SW480 (cell line): Measurements from ENCODE around the gene GALNT8.
A peak's percentile ranks its signal among the peaks of the same experiment; 100 is the strongest.
"Not testable (repeated sequence)": the region's sequence is repeated elsewhere in the genome, so short reads cannot be mapped to it uniquely, and the experiment has no call there.

Experiments used
- DNase-seq: peaks from one replicate; pipeline ENCODE4 v3.0.0-alpha.2; 2016; ENCODE audit warnings: low spot score

GALNT8 gene

DNA sequence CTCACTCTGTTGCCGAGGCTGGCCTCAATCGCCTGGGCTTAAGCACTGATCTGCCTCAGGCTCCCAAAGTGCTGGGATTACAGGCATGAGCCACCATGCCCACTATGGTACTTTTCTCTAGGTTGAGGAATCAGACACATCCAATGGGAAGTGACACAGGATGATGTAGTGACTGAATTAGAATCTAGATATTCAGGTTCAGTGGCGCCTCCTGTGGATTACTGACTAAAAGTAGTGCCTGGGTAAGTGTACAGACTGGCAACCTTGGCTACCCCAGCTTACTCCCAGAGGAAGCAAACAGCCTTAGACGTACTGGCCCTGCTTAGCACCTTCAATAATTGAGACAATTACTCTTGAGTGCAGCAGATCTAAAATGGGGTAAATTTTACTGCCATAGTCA, 22.8 kb downstream of the GALNT8 start:
- no peak for DNase-seq

DNA sequence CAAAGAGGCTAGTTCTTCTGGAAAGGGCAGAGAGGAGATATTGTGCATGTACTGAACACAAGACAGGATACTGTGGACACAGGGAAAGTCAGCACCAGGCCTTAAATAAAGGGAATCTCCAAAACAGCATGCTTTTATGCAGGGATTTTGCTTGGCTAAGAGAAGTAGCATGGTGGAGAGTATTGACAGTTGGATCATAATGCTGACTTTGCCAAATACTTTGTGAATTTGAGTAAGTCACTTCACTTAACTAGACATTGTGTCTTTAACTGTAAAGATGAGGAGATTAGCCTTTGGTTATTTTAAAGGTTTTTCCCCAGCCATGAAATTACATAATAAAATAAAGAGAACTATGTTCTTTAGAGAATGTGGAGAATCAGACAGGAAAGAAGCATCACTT, 24.5 kb downstream of the GALNT8 start:
- no peak for DNase-seq

DNA sequence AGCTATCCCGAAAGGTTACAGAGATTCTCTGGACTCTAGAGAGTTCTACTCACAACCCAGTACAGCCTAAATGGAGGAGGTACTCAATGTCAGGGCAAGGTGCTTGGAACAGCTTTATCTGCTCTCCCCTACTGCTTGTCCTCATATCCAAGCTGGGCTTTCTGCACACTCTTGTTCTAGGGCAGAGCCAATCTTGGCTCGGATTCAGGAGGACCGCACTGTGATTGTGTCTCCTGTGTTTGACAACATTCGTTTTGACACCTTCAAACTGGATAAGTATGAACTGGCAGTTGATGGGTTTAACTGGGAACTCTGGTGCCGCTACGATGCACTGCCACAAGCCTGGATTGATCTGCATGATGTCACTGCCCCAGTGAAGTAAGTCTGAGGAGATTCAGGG, 25.0 kb downstream of the GALNT8 start:
- DNase-seq, result no peak

DNA sequence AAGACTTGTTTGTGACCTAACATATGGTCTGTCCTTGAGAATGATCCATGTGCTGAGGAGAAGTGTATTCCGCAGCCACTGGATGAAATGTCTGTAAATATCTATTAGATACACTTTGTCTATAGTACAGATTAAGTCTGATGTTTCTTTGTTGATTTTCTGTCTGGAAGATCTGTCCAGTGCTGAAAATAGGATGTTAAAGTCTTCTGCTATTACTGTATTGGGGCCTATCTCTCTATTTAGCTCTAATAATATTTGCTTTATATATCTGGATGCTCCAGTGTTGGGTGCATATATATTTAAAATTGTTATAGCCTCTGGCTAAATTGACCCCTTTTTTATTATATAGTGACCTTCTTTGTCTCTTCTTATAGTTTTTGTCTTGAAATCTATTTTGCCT, 31.5 kb downstream of the GALNT8 start:
- DNase-seq, result not testable (repeated sequence)

GRCh38 chr12:4762773-4763172, 42.6 kb downstream of the GALNT8 start:
- DNase-seq, result no peak

DNA sequence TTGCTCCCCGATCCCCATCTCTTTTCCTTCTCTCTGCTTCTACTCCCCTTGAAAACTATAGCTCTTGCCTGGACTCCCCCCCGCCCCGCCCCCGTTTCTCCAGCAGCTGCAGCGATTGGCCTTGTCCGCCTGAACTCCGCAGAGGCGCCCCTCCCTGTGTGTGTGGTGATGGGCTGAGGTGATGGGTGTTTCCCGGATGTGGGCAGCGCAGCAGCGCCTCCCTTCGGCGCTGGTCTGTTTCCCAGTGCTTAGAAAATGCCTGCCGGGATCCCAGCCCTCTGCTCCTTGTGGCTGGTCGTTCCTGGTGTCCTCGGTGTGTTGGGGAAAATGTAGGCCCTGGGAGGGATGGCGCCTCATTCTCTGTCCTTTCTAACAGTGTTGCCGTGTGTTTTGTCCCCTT, 43.3 kb downstream of the GALNT8 start:
- DNase-seq, result peak; percentile 26

DNA sequence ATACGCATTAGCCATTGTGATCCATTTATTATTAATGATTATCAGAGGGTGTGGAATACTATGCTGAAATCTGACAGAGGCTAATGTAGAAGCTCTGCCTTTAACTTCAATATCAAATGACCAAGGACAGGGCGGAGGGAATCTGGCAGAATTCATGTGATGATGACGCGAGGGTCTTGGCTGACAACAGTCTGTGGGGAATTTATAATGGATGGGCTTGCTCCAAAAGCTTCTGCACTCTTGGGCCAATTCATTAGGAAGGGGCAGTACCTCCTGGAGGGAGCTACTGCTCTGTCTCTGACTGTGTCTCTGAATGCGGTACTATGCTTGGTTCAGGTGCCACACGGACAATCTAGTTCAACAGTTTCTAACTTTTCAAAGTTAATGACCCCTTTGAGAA, 46.2 kb downstream of the GALNT8 start:
- DNase-seq, result no peak

GRCh38 chr12:4767186-4767585, 47.0 kb downstream of the GALNT8 start:
- no peak for DNase-seq

GRCh38 chr12:4768341-4768740, 48.1 kb downstream of the GALNT8 start:
- no peak for DNase-seq

DNA sequence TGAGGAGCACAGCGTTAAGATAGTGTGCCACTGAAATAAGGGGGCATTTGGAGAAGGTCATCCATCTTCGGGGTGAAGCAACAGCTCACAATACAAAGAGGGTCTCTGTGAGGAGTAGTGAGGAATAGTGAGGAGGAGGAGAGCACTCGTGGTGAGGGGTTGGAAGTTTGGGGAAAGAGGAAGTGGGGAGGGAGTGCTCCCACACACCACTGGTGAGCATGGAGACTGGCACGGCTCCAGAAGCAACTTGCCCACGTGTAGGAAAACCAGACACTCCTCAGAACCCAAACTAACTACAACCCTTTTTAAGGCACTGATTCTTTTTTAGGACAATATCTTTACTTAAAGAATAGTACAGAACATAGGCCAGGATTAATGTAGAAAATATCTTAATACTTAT, 48.9 kb downstream of the GALNT8 start:
- no peak for DNase-seq

- DNase-seq, result no peak
Observed at GRCh38 chr12:4771172-4771959, 51.2 kb downstream of the GALNT8 start.

GRCh38 chr12:4771960-4772566, 51.9 kb downstream of the GALNT8 start:
- no peak for DNase-seq

GRCh38 chr12:4775936-4776335, 55.7 kb downstream of the GALNT8 start:
- DNase-seq, result no peak

GRCh38 chr12:4779749-4780148, 59.5 kb downstream of the GALNT8 start:
- no peak for DNase-seq

DNA sequence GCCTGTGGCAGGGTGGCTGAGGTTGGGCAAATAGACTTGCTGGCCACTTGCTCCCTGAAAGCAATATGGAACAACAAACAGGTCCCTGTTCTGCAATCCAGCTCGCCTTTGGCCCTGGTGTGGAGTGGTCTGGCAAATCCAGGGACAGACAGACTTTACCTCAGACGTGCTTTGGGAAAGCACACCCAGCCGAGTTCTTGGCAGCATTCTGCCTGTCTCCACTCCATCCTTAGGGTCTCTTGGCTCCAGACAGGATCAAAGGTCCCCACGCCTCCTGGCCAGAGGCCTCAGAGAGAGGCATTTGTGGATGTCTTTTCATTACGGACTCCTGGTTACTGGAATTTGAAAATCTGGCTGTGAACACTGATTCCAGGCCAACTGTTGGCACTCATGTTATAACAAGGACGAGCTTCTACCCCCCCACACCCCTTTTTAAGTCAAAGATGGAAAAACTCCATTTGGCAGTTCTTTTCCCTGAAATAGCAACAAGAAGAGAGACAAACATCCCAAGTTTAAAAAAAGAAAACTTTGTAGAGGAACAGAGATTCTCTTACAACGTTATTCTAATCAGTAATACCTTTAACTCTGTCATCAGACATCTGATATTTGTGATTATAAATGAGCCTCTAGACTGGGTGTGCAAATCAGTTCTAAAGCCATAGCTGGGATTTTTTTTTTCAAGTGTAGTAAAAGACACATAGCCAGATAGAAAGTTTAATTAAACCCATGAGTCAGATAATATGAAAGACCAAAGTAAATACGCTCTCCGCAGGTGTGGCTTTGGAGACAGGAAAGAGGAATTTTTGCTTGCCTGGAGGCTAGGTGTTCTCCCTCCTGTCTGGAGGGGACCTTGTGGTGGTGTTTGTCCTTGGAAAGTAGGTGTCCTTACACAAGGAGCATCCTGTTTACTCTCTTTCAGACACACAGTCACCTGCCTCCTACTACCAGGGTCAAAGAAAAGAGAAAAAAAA, 60.7 kb downstream of the GALNT8 start:
- DNase-seq, result peak; percentile 72

DNA sequence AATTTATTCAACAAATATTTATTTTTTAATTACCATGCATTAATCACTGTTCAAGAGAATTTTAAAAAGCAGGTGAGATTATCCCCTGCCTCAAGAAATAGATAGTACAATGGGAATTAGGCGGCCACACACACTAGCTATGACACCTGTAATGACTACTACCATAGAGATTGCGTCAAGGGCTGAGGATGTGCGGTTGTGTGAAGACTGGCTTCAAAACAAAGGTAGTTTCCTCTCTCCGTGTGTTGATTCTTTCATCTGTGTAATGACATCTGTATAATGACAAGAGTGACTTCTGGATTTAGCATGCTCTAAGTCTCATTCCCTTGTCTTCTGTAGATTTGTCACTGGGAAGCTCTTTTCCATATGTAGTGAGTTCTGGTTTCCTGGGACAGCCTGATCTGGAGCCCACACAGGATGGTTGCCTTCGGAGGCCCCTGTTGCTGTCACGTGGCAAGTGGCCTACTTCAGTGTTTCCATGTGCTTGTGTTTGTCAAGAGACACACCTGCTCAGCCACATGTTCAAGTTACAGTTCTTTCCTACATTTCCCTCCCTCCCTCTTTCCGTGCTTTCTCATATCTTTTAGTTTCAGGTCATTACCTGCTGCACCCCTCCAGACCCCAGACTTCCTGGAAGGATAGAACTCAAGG, 64.3 kb downstream of the GALNT8 start:
- DNase-seq, result no peak

- DNase-seq, result no peak
Observed at GRCh38 chr12:4786795-4787194, 66.6 kb downstream of the GALNT8 start.

GRCh38 chr12:4787965-4788364, 67.8 kb downstream of the GALNT8 start:
- no peak for DNase-seq

DNA sequence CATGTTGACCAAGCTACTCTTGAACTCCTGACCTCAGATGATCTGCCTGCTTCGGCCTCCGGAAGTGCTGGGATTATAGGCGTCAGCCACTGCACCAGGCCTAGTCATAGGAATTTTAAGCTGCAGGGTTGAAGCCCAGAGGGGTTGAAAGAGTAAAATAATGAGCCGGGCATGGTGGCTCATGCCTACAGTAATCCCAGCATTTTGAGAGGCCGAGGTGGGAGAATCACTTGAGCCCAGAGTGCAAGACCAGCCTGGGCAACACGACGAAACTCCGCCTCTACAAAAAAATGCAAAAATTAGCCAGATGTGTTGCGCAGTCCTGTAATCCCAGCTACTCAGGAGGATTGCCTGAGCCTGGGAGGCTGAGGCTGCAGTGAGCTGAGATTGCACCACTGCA, 69.6 kb downstream of the GALNT8 start:
- DNase-seq, result no peak

DNA sequence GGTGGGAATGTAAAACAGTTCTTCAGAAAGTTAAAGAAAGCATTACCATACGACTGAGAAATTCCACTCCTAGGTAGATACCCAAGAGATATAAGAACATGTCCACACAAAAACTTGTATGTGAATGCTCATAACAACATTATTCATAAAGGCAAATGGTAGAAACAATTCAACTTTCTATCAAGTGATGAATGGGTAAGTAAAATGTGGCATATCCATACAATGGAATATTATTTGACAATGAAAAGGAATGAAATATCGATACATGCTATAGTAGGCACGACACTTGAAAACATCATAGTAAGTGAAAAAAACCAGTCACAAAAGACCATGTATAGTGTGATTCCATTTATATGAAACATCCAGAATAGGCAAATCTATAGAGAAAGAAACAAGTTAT, 71.3 kb downstream of the GALNT8 start:
- DNase-seq, result no peak

DNA sequence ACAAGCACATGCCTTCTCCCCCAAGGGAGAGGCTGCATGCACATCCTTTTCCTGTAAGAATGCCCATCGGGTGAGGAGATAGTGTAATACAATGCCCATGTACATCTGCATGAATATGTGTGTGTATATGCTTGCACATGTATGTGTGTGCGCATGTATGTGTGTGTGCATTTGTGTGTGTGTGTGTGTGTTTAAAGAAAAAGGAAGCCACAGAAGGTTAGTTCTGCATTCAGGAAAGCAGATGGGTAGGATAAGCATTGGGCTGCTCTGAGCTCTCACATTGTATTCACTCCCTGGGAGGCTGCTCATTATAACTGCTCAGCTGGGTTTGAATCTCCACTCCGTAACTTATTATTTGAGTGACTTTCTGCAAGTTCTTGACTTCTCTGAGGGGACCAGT, 74.3 kb downstream of the GALNT8 start:
- no peak for DNase-seq

- DNase-seq, result no peak
Observed at GRCh38 chr12:4796216-4796615, 76.0 kb downstream of the GALNT8 start.
